ENCODE data around the gene GTF2H3.
"Not testable (repeated sequence)": the region's sequence is repeated elsewhere in the genome, so short reads cannot be mapped to it uniquely, and the experiment has no call there.

GTF2H3 gene

GRCh38 chr12:123633379-123634141, at the start of gene GTF2H3, which contains the start of gene EIF2B1:
GTF2H3 (plus strand) TSS chr12:123633829; CDS start chr12:123633860, 31 bp downstream.
EIF2B1 (minus strand) TSS chr12:123633686; CDS start chr12:123633557, 129 bp downstream.
- DNase-seq = peak; percentile 94

- no peak for DNase-seq
Measured at GRCh38 chr12:123591702-123592481, 41.7 kb upstream of the GTF2H3 start.

GRCh38 chr12:123595729-123596128, 37.9 kb upstream of the GTF2H3 start:
- no peak for DNase-seq

- DNase-seq = no peak
Measured at GRCh38 chr12:123597100-123597499, 36.5 kb upstream of the GTF2H3 start.

- DNase-seq = no peak
Measured at GRCh38 chr12:123598522-123598921, 35.1 kb upstream of the GTF2H3 start.

GRCh38 chr12:123599310-123599709, 34.3 kb upstream of the GTF2H3 start:
- no peak for DNase-seq

GRCh38 chr12:123599721-123600120, 33.9 kb upstream of the GTF2H3 start:
- DNase-seq = no peak

- DNase-seq = peak; percentile 73
Measured at GRCh38 chr12:123601602-123602489, 31.8 kb upstream of the GTF2H3 start, which contains the start of gene DDX55. DDX55 (plus strand) TSS chr12:123602099; CDS start chr12:123602149, 50 bp downstream.

- DNase-seq = no peak
Measured at GRCh38 chr12:123602651-123603195, 30.9 kb upstream of the GTF2H3 start.

GRCh38 chr12:123603495-123603894, 30.1 kb upstream of the GTF2H3 start:
- DNase-seq = not testable (repeated sequence)

- DNase-seq = no peak
Measured at GRCh38 chr12:123607756-123608155, 25.9 kb upstream of the GTF2H3 start.

GRCh38 chr12:123608182-123608581, 25.4 kb upstream of the GTF2H3 start:
- no peak for DNase-seq

GRCh38 chr12:123614110-123614509, 19.5 kb upstream of the GTF2H3 start:
- DNase-seq = no peak

GRCh38 chr12:123614531-123614930, 19.1 kb upstream of the GTF2H3 start:
- no peak for DNase-seq

GRCh38 chr12:123617144-123617543, 16.5 kb upstream of the GTF2H3 start:
- DNase-seq = no peak

- DNase-seq = no peak
Measured at GRCh38 chr12:123617580-123617979, 16.0 kb upstream of the GTF2H3 start.

- no peak for DNase-seq
Measured at GRCh38 chr12:123621101-123621500, 12.5 kb upstream of the GTF2H3 start.

GRCh38 chr12:123621619-123622530, 11.8 kb upstream of the GTF2H3 start:
- no peak for DNase-seq

GRCh38 chr12:123634142-123634561, 523 bp downstream of the GTF2H3 start:
- DNase-seq = no peak

GRCh38 chr12:123643911-123644310, 10.3 kb downstream of the GTF2H3 start:
- no peak for DNase-seq

GRCh38 chr12:123645380-123645779, 11.8 kb downstream of the GTF2H3 start:
- DNase-seq = no peak

All from COR-L47 (cell line).